NCI-H69 (cell line): ENCODE results near the gene HDAC4.

ENCODE experiments used
- DNase-seq: peaks from one replicate; lab custom pipeline; 2025; lab: John Stamatoyannopoulos, UW

HDAC4 gene

GRCh38 chr2:239253264-239253663, 147.6 kb downstream of the HDAC4 start:
- DNase-seq = no peak

- DNase-seq = no peak
These were observed 148.0 kb downstream of the HDAC4 start for GRCh38 chr2:239252801-239253200.

- DNase-seq = no peak
These were observed 148.4 kb downstream of the HDAC4 start for GRCh38 chr2:239252393-239252792.

- no peak for DNase-seq
These were observed 148.8 kb downstream of the HDAC4 start for GRCh38 chr2:239251971-239252370.

GRCh38 chr2:239250216-239251081, 150.4 kb downstream of the HDAC4 start:
- DNase-seq = no peak

- DNase-seq = peak; percentile 66
These were observed 151.0 kb downstream of the HDAC4 start for GRCh38 chr2:239249776-239250175.

GRCh38 chr2:239249048-239249447, 151.8 kb downstream of the HDAC4 start:
- no peak for DNase-seq

- DNase-seq = no peak
These were observed 153.2 kb downstream of the HDAC4 start for GRCh38 chr2:239247401-239248245.

GRCh38 chr2:239246723-239247122, 154.1 kb downstream of the HDAC4 start:
- DNase-seq = peak; percentile 30

GRCh38 chr2:239245872-239246721, 154.7 kb downstream of the HDAC4 start:
- peak; percentile 61 for DNase-seq

- DNase-seq = no peak
These were observed 155.7 kb downstream of the HDAC4 start for GRCh38 chr2:239245107-239245506.

GRCh38 chr2:239244625-239245024, 156.2 kb downstream of the HDAC4 start:
- DNase-seq = no peak

- DNase-seq = no peak
These were observed 159.3 kb downstream of the HDAC4 start for GRCh38 chr2:239241431-239241960.

GRCh38 chr2:239240414-239240881, 160.4 kb downstream of the HDAC4 start:
- DNase-seq = no peak

- DNase-seq = no peak
These were observed 161.0 kb downstream of the HDAC4 start for GRCh38 chr2:239239607-239240413.

- DNase-seq = no peak
These were observed 161.8 kb downstream of the HDAC4 start for GRCh38 chr2:239238839-239239606.

GRCh38 chr2:239238381-239238780, 162.4 kb downstream of the HDAC4 start:
- no peak for DNase-seq

GRCh38 chr2:239236808-239237205, 164.0 kb downstream of the HDAC4 start:
- DNase-seq = no peak

GRCh38 chr2:239236043-239236807, 164.6 kb downstream of the HDAC4 start:
- DNase-seq = no peak
